ENCODE measurements around the gene CTAG2. TPM values are rescaled to one million over a fixed set of nuclear protein-coding genes. Genes with fewer than 3 reads are reported as not detected.

The CTAG2 gene
- total and polyA plus RNA-seq, 8 donors: 2.9 TPM; not detected in 7

- TF ChIP-seq CTCF (IDR thresholded peaks at IDR 0.05): no peak
- no peak for TF ChIP-seq POLR2AphosphoS5 (IDR thresholded peaks at IDR 0.05)
- no peak for TF ChIP-seq POLR2A (IDR thresholded peaks at IDR 0.05)
- no peak for TF ChIP-seq EP300 (IDR thresholded peaks at IDR 0.05)
- intact Hi-C loops (cut with DNase I; ENCODE audit: low total_unique reads): no loop called here
- Histone ChIP-seq H3K27ac (no peak overlapping the region), H3K27me3 (peaks cover 0 to 3% (median 0%) of the 10 kb centered on the region in 3 donors), H3K4me1 (no peaks in the 10 kb centered on the region), H3K4me3 (no peak overlapping the region), H3K36me3 (no peaks in the 10 kb centered on the region), H3K9me3 (peaks cover 0 to 25% (median 7%) of the 10 kb centered on the region in 4 donors)
- DNase-seq: no peak
- 56 to 74% (median 66%) methylated on average over 6 of the region's 6 CpGs for WGBS, 5 donors
These were observed 7.2 kb upstream of the CTAG2 start for GRCh38 chrX:154660541-154660940.

- no peak overlapping the region for H3K27ac ChIP-seq
- intact Hi-C loops (cut with DNase I; ENCODE audit: low total_unique reads): no loop called here
- DNase-seq: no peak
- H3K4me3 ChIP-seq: no peak overlapping the region
- H3K4me1 ChIP-seq: no peaks in the 10 kb centered on the region
- peaks cover 0 to 21% (median 7%) of the 10 kb centered on the region in 4 donors for H3K9me3 ChIP-seq
- no peaks in the 10 kb centered on the region for H3K27me3 ChIP-seq
- 83 to 90% (median 88%) methylated on average over 11 of the region's 11 CpGs for WGBS, 5 donors
- TF ChIP-seq POLR2AphosphoS5 (IDR thresholded peaks at IDR 0.05) (no peak), CTCF (IDR thresholded peaks at IDR 0.05) (no peak), POLR2A (IDR thresholded peaks at IDR 0.05) (no peak)
- no peaks in the 10 kb centered on the region for H3K36me3 ChIP-seq
These were observed 5.6 kb upstream of the CTAG2 start for GRCh38 chrX:154658957-154659356.

GRCh38 chrX:154658187-154658586, 4.8 kb upstream of the CTAG2 start:
- 85 to 92% (median 89%) methylated on average over 12 of the region's 12 CpGs for WGBS, 5 donors
- no peak overlapping the region for H3K27ac ChIP-seq

GRCh38 chrX:154657226-154657805, 3.9 kb upstream of the CTAG2 start:
- no peak overlapping the region for H3K27ac ChIP-seq
- no peak for DNase-seq
- H3K4me3 ChIP-seq: no peak overlapping the region
- TF ChIP-seq POLR2AphosphoS5 (IDR thresholded peaks at IDR 0.05): no peak
- no peak for TF ChIP-seq CTCF (IDR thresholded peaks at IDR 0.05)
- no peak for TF ChIP-seq POLR2A (IDR thresholded peaks at IDR 0.05)
- TF ChIP-seq EP300 (IDR thresholded peaks at IDR 0.05): no peak
- 87 to 93% (median 89%) methylated on average over 13 to 15 of the region's 15 CpGs for WGBS, 5 donors
- no peaks in the 10 kb centered on the region for H3K36me3 ChIP-seq
- H3K4me1 ChIP-seq: no peaks in the 10 kb centered on the region
- H3K9me3 ChIP-seq: peaks cover 0 to 6% (median under 1%) of the 10 kb centered on the region in 4 donors
- intact Hi-C loops (cut with DNase I; ENCODE audit: low total_unique reads): no loop called here
- no peaks in the 10 kb centered on the region for H3K27me3 ChIP-seq

More at GRCh38 chrX:154658187-154658586, 4.8 kb upstream of the CTAG2 start:
- Histone ChIP-seq H3K4me3 (no peak overlapping the region), H3K27me3 (no peaks in the 10 kb centered on the region), H3K4me1 (no peaks in the 10 kb centered on the region), H3K9me3 (peaks cover 0 to 15% (median 5%) of the 10 kb centered on the region in 4 donors), H3K36me3 (no peaks in the 10 kb centered on the region)
- no peak for TF ChIP-seq CTCF (IDR thresholded peaks at IDR 0.05)
- no peak for TF ChIP-seq POLR2A (IDR thresholded peaks at IDR 0.05)
- no peak for TF ChIP-seq EP300 (IDR thresholded peaks at IDR 0.05)
- no peak for TF ChIP-seq POLR2AphosphoS5 (IDR thresholded peaks at IDR 0.05)
- intact Hi-C loops (cut with DNase I; ENCODE audit: low total_unique reads): no loop called here
- DNase-seq: no peak

Data from stomach (tissue), 9 donors.